Stimulated activated CD8-positive, alpha-beta memory T cell treated with anti-CD3 and anti-CD28 coated beads, Interleukin-7, amount 100 ng/mL, for 24 hours (primary cell): ENCODE measurements around the gene CDIPT.

ENCODE experiments used
- DNase-seq: peaks from one replicate; pipeline ENCODE4 v3.0.0-alpha.2; 2020; ENCODE audit warnings: low read depth

The CDIPT gene

GRCh38 chr16:29825145-29826044, 37.6 kb downstream of the CDIPT start:
- DNase-seq, result no peak

GRCh38 chr16:29824589-29825144, 38.4 kb downstream of the CDIPT start:
- no peak for DNase-seq

GRCh38 chr16:29821643-29822115, 41.3 kb downstream of the CDIPT start:
- DNase-seq, result no peak

- DNase-seq, result no peak
These were observed 42.0 kb downstream of the CDIPT start for GRCh38 chr16:29820730-29821642.

GRCh38 chr16:29820271-29820701, 42.7 kb downstream of the CDIPT start, which contains the start of gene MVP:
Gene MVP, plus strand, starts transcription at chr16:29820462. Its CDS starts 10,088 bp downstream, at chr16:29830550.
- DNase-seq, result no peak

GRCh38 chr16:29819506-29819905, 43.5 kb downstream of the CDIPT start:
- no peak for DNase-seq

- DNase-seq, result no peak
These were observed 44.9 kb downstream of the CDIPT start for GRCh38 chr16:29818082-29818481.

GRCh38 chr16:29816694-29817441, 46.2 kb downstream of the CDIPT start:
- DNase-seq, result no peak

- DNase-seq, result peak; percentile 96
These were observed 47.0 kb downstream of the CDIPT start, which contains the start of gene PAGR1 for GRCh38 chr16:29815793-29816693. Gene PAGR1, plus strand, starts transcription at chr16:29816152. Its CDS starts 374 bp downstream, at chr16:29816526.

- no peak for DNase-seq
These were observed 47.8 kb downstream of the CDIPT start for GRCh38 chr16:29815032-29815721.

GRCh38 chr16:29814592-29814991, 48.4 kb downstream of the CDIPT start:
- no peak for DNase-seq

- no peak for DNase-seq
These were observed 49.1 kb downstream of the CDIPT start for GRCh38 chr16:29813644-29814562.

GRCh38 chr16:29812754-29813643, 50.0 kb downstream of the CDIPT start:
- DNase-seq, result no peak

GRCh38 chr16:29811896-29812665, 50.9 kb downstream of the CDIPT start, which contains the start of gene PRRT2:
Gene PRRT2, plus strand, starts transcription at chr16:29812193. Its CDS starts 862 bp downstream, at chr16:29813055.
- DNase-seq, result no peak

- no peak for DNase-seq
These were observed 51.7 kb downstream of the CDIPT start for GRCh38 chr16:29811170-29811895.

- DNase-seq, result no peak
These were observed 52.3 kb downstream of the CDIPT start for GRCh38 chr16:29810699-29811169.
